NB4 (cell line): ENCODE data around the gene TMCC3.
"Not testable (repeated sequence)": the region's sequence is repeated elsewhere in the genome, so short reads cannot be mapped to it uniquely, and the experiment has no call there.

Experiments
- DNase-seq: peaks from one replicate; pipeline ENCODE4 v3.0.0; 2010; ENCODE audit warnings: low read depth
- H3K4me3 ChIP-seq: one replicate; pipeline ENCODE4 v1.5.1; 2011; ENCODE audit warnings: mild to moderate bottlenecking, low read depth, low read length, moderate library complexity
- CTCF ChIP-seq: IDR thresholded peaks from one replicate; pipeline ENCODE4 v1.5.1; 2012; ENCODE audit warnings: low read depth, low read length
- MAX ChIP-seq: IDR thresholded peaks from 2 replicates; pipeline ENCODE4 v1.6.1; 2011; ENCODE audit warnings: low read depth, low read length
- MYC ChIP-seq: IDR thresholded peaks from 2 replicates; pipeline ENCODE4 v1.6.1; 2011; ENCODE audit warnings: low read depth, low read length
- POLR2A ChIP-seq: IDR thresholded peaks from 2 replicates; pipeline ENCODE4 v1.6.1; 2011; ENCODE audit warnings: mild to moderate bottlenecking; ENCODE audit not compliant: insufficient read length; ENCODE audit errors: extremely low read depth

Gene TMCC3

DNA sequence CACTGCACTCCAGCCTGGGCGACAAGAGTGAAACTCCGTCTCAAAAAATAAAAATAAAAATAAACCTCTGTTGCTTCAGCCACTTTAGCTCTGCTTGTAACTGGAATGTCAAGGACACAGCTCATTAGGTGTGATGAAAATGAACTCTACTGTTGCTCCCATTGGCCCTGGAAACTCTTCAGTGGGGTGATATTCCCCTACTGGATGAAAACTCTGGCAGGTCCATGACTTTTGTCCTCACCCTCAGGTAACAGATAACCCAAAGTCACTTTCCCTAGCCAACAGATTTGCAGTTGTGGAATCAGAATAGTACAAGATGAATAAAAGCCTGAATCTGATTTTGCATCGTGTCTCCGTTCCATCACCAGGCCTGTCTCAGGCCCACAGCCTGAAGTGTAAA is 98.5 kb downstream of the TMCC3 start:
- no peak for DNase-seq
- TF ChIP-seq MYC (no peak), POLR2A (no peak), MAX (no peak), CTCF (no peak)
- H3K4me3 ChIP-seq: no peak overlapping the region

GRCh38 chr12:94550964-94551363 is 99.4 kb downstream of the TMCC3 start:
- TF ChIP-seq MAX (no peak), POLR2A (no peak), MYC (no peak)
- no peak overlapping the region for H3K4me3 ChIP-seq
- DNase-seq: peak; percentile 41

DNA sequence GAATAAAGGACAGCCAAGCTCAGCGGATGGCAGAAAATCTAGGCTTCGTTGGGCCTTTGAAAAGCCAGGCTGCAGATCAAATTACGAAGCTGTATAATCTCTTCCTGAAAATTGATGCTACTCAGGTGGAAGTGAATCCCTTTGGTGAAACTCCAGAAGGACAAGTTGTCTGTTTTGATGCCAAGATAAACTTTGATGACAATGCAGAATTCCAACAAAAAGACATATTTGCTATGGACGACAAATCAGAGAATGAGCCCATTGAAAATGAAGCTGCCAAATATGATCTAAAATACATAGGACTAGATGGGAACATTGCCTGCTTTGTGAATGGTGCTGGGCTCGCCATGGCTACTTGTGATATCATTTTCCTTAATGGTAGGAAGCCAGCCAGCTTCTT is 101.5 kb downstream of the TMCC3 start:
- not testable (repeated sequence) for DNase-seq, H3K4me3 ChIP-seq

DNA sequence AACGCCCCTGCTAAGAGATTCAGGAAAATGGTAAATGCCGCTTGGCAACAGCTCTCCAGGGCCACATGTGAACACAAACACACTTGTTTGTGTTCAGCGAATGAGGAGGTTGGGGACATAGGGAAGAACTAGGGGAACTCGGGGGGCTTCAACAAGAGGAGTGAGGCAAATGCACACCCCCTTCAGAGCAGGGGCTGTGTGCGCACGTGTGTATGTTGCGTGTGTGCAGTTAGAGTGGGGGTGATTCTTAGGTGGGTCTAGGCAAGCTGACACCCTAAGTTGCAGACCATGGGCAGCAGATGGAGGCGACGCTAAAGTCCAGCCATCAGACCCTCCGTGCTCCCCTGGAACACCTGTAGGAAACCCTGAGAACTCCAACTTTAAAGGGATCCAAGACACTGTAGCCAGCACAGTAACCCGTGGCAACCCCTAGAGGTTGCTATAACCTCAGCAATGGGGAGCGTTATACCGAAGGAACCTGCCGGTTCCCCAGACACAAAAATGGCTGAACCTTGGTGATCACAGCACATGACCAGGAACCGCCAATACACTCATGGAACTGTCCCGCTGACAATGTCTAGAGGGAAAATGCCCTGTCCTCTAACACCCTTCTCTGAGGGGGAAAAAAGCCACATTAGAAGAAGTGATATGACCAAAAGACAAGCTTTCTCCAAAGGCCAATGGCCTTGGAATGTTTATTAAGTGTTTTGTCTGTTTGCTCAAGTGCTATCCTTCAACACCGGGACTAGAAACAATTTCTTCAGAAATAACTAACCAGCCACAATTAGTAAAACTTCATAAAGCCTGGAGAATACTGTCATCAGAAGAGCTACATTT is 104.2 kb downstream of the TMCC3 start:
- no peak overlapping the region for H3K4me3 ChIP-seq
- peak; percentile 68 for DNase-seq
- TF ChIP-seq POLR2A (no peak), CTCF (peak; percentile 76), MAX (no peak), MYC (no peak)

- H3K4me3 ChIP-seq: no peak overlapping the region
- DNase-seq: no peak
- no peak for TF ChIP-seq POLR2A
- TF ChIP-seq MAX: no peak
- TF ChIP-seq CTCF: no peak
- TF ChIP-seq MYC: no peak
Measured at GRCh38 chr12:94544355-94544754, 106.0 kb downstream of the TMCC3 start.

- no peak overlapping the region for H3K4me3 ChIP-seq
- TF ChIP-seq MYC: no peak
- no peak for TF ChIP-seq CTCF
- no peak for TF ChIP-seq MAX
- TF ChIP-seq POLR2A: no peak
- DNase-seq: no peak
Measured at GRCh38 chr12:94538318-94538717, 112.0 kb downstream of the TMCC3 start.
